Activated gamma-delta T cell (primary cell): ENCODE measurements around the gene FASN.

Source experiments
- DNase-seq: peaks from one replicate; lab custom pipeline; 2025; lab: John Stamatoyannopoulos, UW

FASN gene

GRCh38 chr17:82117139-82118090 lies 19.4 kb upstream of the FASN start:
- DNase-seq: no peak

- no peak for DNase-seq
Observed at GRCh38 chr17:82116246-82116645, 18.2 kb upstream of the FASN start.

GRCh38 chr17:82114872-82115271 lies 16.8 kb upstream of the FASN start:
- DNase-seq: no peak

GRCh38 chr17:82114447-82114846 lies 16.4 kb upstream of the FASN start:
- DNase-seq: no peak

- DNase-seq: no peak
Observed at GRCh38 chr17:82113941-82114340, 15.9 kb upstream of the FASN start.

GRCh38 chr17:82113422-82113821 lies 15.4 kb upstream of the FASN start:
- DNase-seq: no peak

GRCh38 chr17:82112914-82113311 lies 14.9 kb upstream of the FASN start:
- DNase-seq: no peak

GRCh38 chr17:82112181-82112913 lies 14.3 kb upstream of the FASN start:
- no peak for DNase-seq

- DNase-seq: no peak
Observed at GRCh38 chr17:82110298-82110697, 12.3 kb upstream of the FASN start.

GRCh38 chr17:82108961-82109475 lies 11.0 kb upstream of the FASN start:
- no peak for DNase-seq

GRCh38 chr17:82108496-82108945 lies 10.5 kb upstream of the FASN start:
- no peak for DNase-seq

GRCh38 chr17:82108038-82108437 lies 10.0 kb upstream of the FASN start:
- DNase-seq: no peak

GRCh38 chr17:82107341-82107860 lies 9.4 kb upstream of the FASN start:
- DNase-seq: no peak

- no peak for DNase-seq
Observed at GRCh38 chr17:82106688-82107305, 8.8 kb upstream of the FASN start.

GRCh38 chr17:82105882-82106687 lies 8.0 kb upstream of the FASN start:
- no peak for DNase-seq

- no peak for DNase-seq
Observed at GRCh38 chr17:82105417-82105881, 7.4 kb upstream of the FASN start.

GRCh38 chr17:82104797-82105416 lies 6.9 kb upstream of the FASN start:
- no peak for DNase-seq

GRCh38 chr17:82103553-82104451 lies 5.8 kb upstream of the FASN start:
- DNase-seq: no peak
